Stomach (tissue), 9 donors: ENCODE results near the gene DNM1. TPM values are rescaled to one million over a fixed set of nuclear protein-coding genes. Genes with fewer than 3 reads are reported as not detected.

ENCODE experiments used
- DNase-seq, 2 donors: peaks; one replicate each; pipeline versions ENCODE4 v3.0.0 to v3.0.0-alpha.2; 2013 to 2019
- H3K27ac ChIP-seq, 5 donors: fragments of 200-600 bp in 4 of 5; sonication (generic) in 4 of 5; one replicate each; pipeline ENCODE4 v1.5.1; 2013 to 2019; ENCODE audit warnings: mild to moderate bottlenecking in 1 of 5, moderate library complexity in 1 of 5
- H3K27me3 ChIP-seq, 3 donors: fragments of 200-600 bp; sonication (generic); one replicate each; pipeline ENCODE4 v1.5.1; 2017 to 2019; ENCODE audit warnings: mixed run types in 1 of 3
- H3K36me3 ChIP-seq, 4 donors: fragments of 200-600 bp; sonication (generic); 1 replicate in 3 of 4; 2 replicates in 1 of 4; pipeline ENCODE4 v1.5.1; 2016 to 2019
- H3K4me1 ChIP-seq, 4 donors: fragments of 200-600 bp; sonication (generic); one replicate each; pipeline ENCODE4 v1.5.1; 2016 to 2019
- H3K4me3 ChIP-seq, 4 donors: fragments of 200-600 bp; sonication (generic) in 3 of 4; one replicate each; pipeline ENCODE4 v1.5.1; 2016 to 2019; ENCODE audit warnings: mild to moderate bottlenecking in 1 of 4
- H3K9me3 ChIP-seq, 4 donors: fragments of 200-600 bp; sonication (generic); one replicate each; pipeline ENCODE4 v1.5.1; 2016 to 2019
- EP300 ChIP-seq: sonication (generic); formaldehyde crosslinking; IDR thresholded peaks from one replicate; pipeline ENCODE4 v1.6.1; 2017; ENCODE audit warnings: antibody characterized with exemption
- POLR2A ChIP-seq, 4 donors: fragments of 450-650 bp; IDR thresholded peaks; one replicate each; pipeline ENCODE4 v1.6.1; 2016; ENCODE audit warnings: antibody characterized with exemption in 4 of 4, control low read depth in 2 of 4, mild to moderate bottlenecking in 1 of 4, moderate library complexity in 1 of 4
- POLR2AphosphoS5 ChIP-seq, 3 donors: sonication (generic); formaldehyde crosslinking; IDR thresholded peaks; one replicate each; pipeline ENCODE4 v1.6.1; 2016; ENCODE audit warnings: antibody characterized with exemption in 3 of 3
- WGBS, 5 donors: extraction: QIAGEN DNeasy Blood & Tissue Kit in 3 of 5; methylation state at CpG; one replicate each; pipeline versions ENCODE4 v1.1.5 to v1.1.7; 2013 to 2018; 5-methylcytosine and 5-hydroxymethylcytosine counted together
- intact Hi-C: fragments of 100-400 bp; cut with DNase I; formaldehyde crosslinking; loops from one replicate; pipeline ENCODE4 v1.15.1; 2023; ENCODE audit warnings: low total_unique reads
- polyA plus RNA-seq, 3 donors: library from polyadenylated mRNA; stranded (reverse); fragments of 200-250 nt; gene quantifications; one replicate each; pipeline ENCODE4 v1.2.3, GENCODE V29; 2013
- total RNA-seq, 5 donors: library from RNA; depleted of rRNA; stranded (reverse); fragments of >200 nt; gene quantifications; one replicate each; pipeline versions ENCODE4 v1.1.0 to v1.2.3, GENCODE V29; 2014 to 2016
- TF ChIP-seq, protein P1 (sequence below), 7 experiments: fragments of 450-650 bp in 4 of 7; fragments of 200-600 bp in 3 of 7; sonication (generic) in 3 of 7; IDR thresholded peaks; one replicate each; pipeline ENCODE4 v1.5.1; 2016 to 2019; ENCODE audit warnings: antibody characterized with exemption in 7 of 7, control low read depth in 2 of 7, mild to moderate bottlenecking in 1 of 7
- donor health status: healthy with polysubstance abuse.
- donor health status: Bipolar disorder and iron deficiency.
- donor health status: healthy.

DNM1 gene
- total and polyA plus RNA-seq, 8 donors = 2.3 to 60.8 (median 20.8) TPM

DNA sequence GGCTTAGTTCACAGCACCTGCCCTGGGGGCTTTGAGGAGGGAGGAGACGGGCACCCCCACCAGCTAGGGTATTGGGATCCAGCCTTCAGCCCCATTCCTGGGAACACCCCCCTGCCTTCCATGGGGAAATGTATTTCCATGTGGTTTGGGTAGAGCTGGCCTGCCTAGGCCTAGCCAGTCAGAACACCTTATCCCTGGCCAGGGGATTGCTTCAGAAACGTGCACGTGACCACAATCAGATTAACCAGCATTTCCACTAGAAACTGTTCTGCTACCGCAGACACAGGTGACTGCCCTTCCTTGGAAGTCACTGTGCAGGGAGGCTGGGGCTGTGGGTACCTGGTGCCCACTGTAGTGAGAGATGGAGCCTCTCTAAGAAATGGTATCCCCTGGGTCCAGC, 29.1 kb upstream of the DNM1 start:
- intact Hi-C loops = no loop called here
- H3K27ac ChIP-seq = no peak overlapping the region
- H3K4me3 ChIP-seq = no peak overlapping the region
- DNase-seq = no peak
- no peaks in the 10 kb centered on the region for H3K9me3 ChIP-seq
- H3K4me1 ChIP-seq = peaks cover 0 to 9% (median 0%) of the 10 kb centered on the region in 4 donors
- H3K36me3 ChIP-seq = peaks cover 44 to 99% (median 81%) of the 10 kb centered on the region in 4 donors
- H3K27me3 ChIP-seq = no peaks in the 10 kb centered on the region
- no peak for TF ChIP-seq POLR2A (IDR thresholded peaks at IDR 0.05)
- TF ChIP-seq POLR2AphosphoS5 (IDR thresholded peaks at IDR 0.05) = no peak
- TF ChIP-seq, protein P1, sequence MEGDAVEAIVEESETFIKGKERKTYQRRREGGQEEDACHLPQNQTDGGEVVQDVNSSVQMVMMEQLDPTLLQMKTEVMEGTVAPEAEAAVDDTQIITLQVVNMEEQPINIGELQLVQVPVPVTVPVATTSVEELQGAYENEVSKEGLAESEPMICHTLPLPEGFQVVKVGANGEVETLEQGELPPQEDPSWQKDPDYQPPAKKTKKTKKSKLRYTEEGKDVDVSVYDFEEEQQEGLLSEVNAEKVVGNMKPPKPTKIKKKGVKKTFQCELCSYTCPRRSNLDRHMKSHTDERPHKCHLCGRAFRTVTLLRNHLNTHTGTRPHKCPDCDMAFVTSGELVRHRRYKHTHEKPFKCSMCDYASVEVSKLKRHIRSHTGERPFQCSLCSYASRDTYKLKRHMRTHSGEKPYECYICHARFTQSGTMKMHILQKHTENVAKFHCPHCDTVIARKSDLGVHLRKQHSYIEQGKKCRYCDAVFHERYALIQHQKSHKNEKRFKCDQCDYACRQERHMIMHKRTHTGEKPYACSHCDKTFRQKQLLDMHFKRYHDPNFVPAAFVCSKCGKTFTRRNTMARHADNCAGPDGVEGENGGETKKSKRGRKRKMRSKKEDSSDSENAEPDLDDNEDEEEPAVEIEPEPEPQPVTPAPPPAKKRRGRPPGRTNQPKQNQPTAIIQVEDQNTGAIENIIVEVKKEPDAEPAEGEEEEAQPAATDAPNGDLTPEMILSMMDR (IDR thresholded peaks at IDR 0.05) = no peak
- no peak for TF ChIP-seq EP300
- WGBS, 5 donors = 73 to 100% (median 91%) methylated on average over 4 of the region's 4 CpGs

DNA sequence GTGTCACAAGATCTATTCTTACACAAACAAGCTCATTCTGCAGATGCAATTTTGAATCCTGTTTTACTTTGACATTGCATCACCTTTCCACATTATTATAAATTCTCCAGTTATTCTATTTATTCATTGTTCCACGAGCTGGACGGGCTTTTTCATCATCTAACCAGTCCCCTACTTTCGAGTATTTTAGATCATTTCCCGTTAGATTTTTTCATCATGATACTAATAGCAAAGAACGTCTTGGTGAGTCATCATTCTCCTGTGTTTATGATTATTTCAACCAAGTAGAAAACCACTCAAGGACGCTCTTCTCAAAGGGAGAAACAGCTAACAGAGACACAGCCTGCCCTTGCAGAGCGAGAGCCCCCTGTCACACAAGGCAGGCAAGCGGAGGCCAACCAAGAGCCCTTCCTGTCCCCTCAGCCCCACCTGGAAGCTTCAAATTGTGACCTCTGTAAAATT, 28.0 kb upstream of the DNM1 start:
- Histone ChIP-seq H3K4me1 (peaks cover 0 to 9% (median 0%) of the 10 kb centered on the region in 4 donors), H3K27ac (peak overlapping the region in 2 of 5 donors; percentile 8 to 43), H3K27me3 (no peaks in the 10 kb centered on the region), H3K36me3 (peaks cover 44 to 99% (median 81%) of the 10 kb centered on the region in 4 donors), H3K4me3 (no peak overlapping the region), H3K9me3 (no peaks in the 10 kb centered on the region)
- DNase-seq = no peak
- 66 to 84% (median 81%) methylated on average over 8 of the region's 8 CpGs for WGBS, 5 donors
- TF ChIP-seq, protein P1 (IDR thresholded peaks at IDR 0.05) = no peak
- TF ChIP-seq EP300 = no peak
- TF ChIP-seq POLR2A (IDR thresholded peaks at IDR 0.05) = no peak
- TF ChIP-seq POLR2AphosphoS5 (IDR thresholded peaks at IDR 0.05) = no peak
- intact Hi-C loops = no loop called here

DNA sequence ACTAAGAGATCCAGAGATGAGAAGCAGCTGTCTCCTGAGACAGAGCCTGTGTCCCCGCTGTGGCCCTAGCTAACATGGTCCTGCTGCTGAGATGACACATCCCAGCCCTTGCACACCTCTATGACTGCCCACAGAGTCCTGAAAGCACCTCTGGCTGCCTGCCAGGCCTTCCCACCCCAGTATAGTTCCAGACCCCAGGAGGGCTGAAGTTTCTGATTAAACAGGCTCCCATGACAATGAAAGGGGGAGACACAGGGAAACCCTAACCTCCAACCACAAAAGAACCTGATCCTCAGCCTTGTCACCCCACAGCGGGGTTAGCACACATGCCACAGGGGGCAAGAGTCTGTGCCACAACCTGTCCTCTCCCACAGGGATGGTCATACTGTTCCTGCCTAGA, 27.5 kb upstream of the DNM1 start:
- WGBS, 5 donors = 86 to 100% (median 93%) methylated on average over 1 to 2 of the region's 2 CpGs

GRCh38 chr9:128178806-128179431, 24.3 kb upstream of the DNM1 start:
- Histone ChIP-seq H3K4me3 (no peak overlapping the region), H3K27me3 (no peaks in the 10 kb centered on the region), H3K36me3 (peaks cover 54 to 90% (median 89%) of the 10 kb centered on the region in 4 donors), H3K9me3 (no peaks in the 10 kb centered on the region), H3K27ac (no peak overlapping the region), H3K4me1 (peaks cover 0 to 9% (median 0%) of the 10 kb centered on the region in 4 donors)
- DNase-seq = no peak
- TF ChIP-seq POLR2AphosphoS5 (IDR thresholded peaks at IDR 0.05) = no peak
- TF ChIP-seq, protein P1 (IDR thresholded peaks at IDR 0.05) = no peak
- no peak for TF ChIP-seq EP300
- TF ChIP-seq POLR2A (IDR thresholded peaks at IDR 0.05) = no peak
- intact Hi-C loops = no loop called here
- WGBS, 5 donors = 98 to 100% (median 99%) methylated on average over 3 to 11 of the region's 11 CpGs

More for the DNA sequence above, 27.5 kb upstream of the DNM1 start:
- Histone ChIP-seq H3K9me3 (no peaks in the 10 kb centered on the region), H3K4me1 (peaks cover 0 to 9% (median 0%) of the 10 kb centered on the region in 4 donors), H3K4me3 (no peak overlapping the region), H3K27ac (peak overlapping the region in 1 of 5 donors; percentile 43), H3K36me3 (peaks cover 47 to 99% (median 82%) of the 10 kb centered on the region in 4 donors), H3K27me3 (no peaks in the 10 kb centered on the region)
- TF ChIP-seq POLR2A (IDR thresholded peaks at IDR 0.05) (no peak), POLR2AphosphoS5 (IDR thresholded peaks at IDR 0.05) (no peak), EP300 (no peak)
- TF ChIP-seq, protein P1 (IDR thresholded peaks at IDR 0.05) = no peak
- intact Hi-C loops = no loop called here
- no peak for DNase-seq
